NB4 (cell line): ENCODE measurements around the gene RAPGEF5.

ENCODE experiments used
- CTCF ChIP-seq: IDR thresholded peaks from one replicate; pipeline ENCODE4 v1.5.1; 2012; ENCODE audit warnings: low read depth, low read length
- MAX ChIP-seq: IDR thresholded peaks from 2 replicates; pipeline ENCODE4 v1.6.1; 2011; ENCODE audit warnings: low read depth, low read length
- POLR2A ChIP-seq: IDR thresholded peaks from 2 replicates; pipeline ENCODE4 v1.6.1; 2011; ENCODE audit warnings: mild to moderate bottlenecking; ENCODE audit not compliant: insufficient read length; ENCODE audit errors: extremely low read depth

- TF ChIP-seq CTCF: no peak
- TF ChIP-seq POLR2A: no peak
- TF ChIP-seq MAX: no peak
These were observed 38.3 kb upstream of the RAPGEF5 start for GRCh38 chr7:22395222-22395621.
